Measurements from ENCODE around the gene PPM1L. TPM values are rescaled to one million over a fixed set of nuclear protein-coding genes. Genes with fewer than 3 reads are reported as not detected.

Gene PPM1L
- total RNA-seq, 1 experiment from 2014 or later: 5.0 TPM

DNA sequence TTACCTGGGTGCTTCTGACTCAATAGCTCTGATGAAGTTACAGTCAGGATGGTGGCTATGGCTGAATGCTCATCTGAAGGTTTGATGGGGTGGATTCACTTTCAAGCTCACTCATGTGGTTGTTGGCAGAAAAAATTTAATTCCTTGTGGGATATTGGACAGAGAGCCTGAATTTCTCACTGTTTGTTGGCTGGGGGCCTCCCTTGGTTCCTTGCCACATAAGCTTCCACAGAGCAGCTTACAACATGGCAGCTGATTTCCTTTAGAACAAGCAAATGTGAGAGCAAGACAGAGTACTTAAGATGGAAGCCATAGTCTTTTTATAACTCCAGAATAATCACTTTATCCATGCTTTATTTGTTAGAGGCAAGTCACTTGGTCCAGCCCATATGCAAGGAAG is 150.6 kb downstream of the PPM1L start:
- no peaks in the 10 kb centered on the region for H3K27me3 ChIP-seq (ENCODE audit: insufficient read depth, low read depth)
- ChIA-PET POLR2A (ENCODE audit: unreplicated experiment) (no interaction called here), CTCF (no interaction called here)
- no peak for DNase-seq
- no peak overlapping the region for H2AFZ ChIP-seq
- no peak overlapping the region for H3K4me2 ChIP-seq
- no peaks in the 10 kb centered on the region for H3K79me2 ChIP-seq (ENCODE audit: low read depth)
- H3K9me2 ChIP-seq (ENCODE audit: insufficient read depth): no peaks in the 10 kb centered on the region
- no peak overlapping the region for H3K4me3 ChIP-seq
- intact Hi-C loops (cut with micrococcal nuclease; ENCODE audit: unreplicated experiment): no loop called here
- H3K27ac ChIP-seq: no peak overlapping the region
- H3F3A ChIP-seq (ENCODE audit: insufficient read depth, low read depth): no peaks in the 10 kb centered on the region
- H3K9me3 ChIP-seq (ENCODE audit: insufficient read depth, low read depth): peaks cover 3% of the 10 kb centered on the region; the same call in 1 of the 2 replicates
- no peaks in the 10 kb centered on the region for H3K36me3 ChIP-seq (ENCODE audit: low read depth)
- H3K4me1 ChIP-seq (replicated peaks; ENCODE audit: insufficient read depth): no peaks in the 10 kb centered on the region
- no peaks in the 10 kb centered on the region for H4K20me1 ChIP-seq (ENCODE audit: insufficient read depth)
- TF ChIP-seq EZH2 (IDR thresholded peaks at IDR 0.05; ENCODE audit: low read depth): no peak
- TF ChIP-seq CTCF (conservative IDR thresholded peaks at IDR 0.05): no peak
- no TSS peak for BruUV-seq (replicated peaks)

DNA sequence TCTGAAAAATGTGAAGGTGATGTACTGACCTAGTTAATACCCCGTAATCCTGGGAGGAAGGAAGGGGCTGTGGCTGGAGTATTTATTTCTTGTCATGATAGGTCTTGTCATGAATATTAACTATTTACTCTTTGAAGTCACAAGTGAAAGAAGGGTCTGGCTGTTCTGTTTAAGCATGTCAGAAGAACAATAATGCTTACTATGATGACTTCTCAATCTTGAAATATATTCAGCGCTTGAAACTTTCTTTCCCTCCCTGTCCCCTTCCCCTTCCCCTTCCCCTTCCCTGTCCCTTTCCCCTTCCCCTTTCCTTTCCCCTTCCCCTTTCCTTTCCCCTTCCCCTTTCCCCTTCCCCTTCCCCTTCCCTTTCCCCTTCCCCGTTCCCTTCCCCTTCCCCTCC is 153.9 kb downstream of the PPM1L start:
- DNase-seq: no peak
- Histone ChIP-seq H3K9me2 (ENCODE audit: insufficient read depth) (no peaks in the 10 kb centered on the region), H3K27ac (no peak overlapping the region), H4K20me1 (ENCODE audit: insufficient read depth) (no peaks in the 10 kb centered on the region), H3F3A (ENCODE audit: insufficient read depth, low read depth) (no peaks in the 10 kb centered on the region), H3K4me3 (no peak overlapping the region), H3K4me1 (replicated peaks; ENCODE audit: insufficient read depth) (no peaks in the 10 kb centered on the region), H3K27me3 (ENCODE audit: insufficient read depth, low read depth) (no peaks in the 10 kb centered on the region), H2AFZ (no peak overlapping the region), H3K79me2 (ENCODE audit: low read depth) (no peaks in the 10 kb centered on the region), H3K9me3 (ENCODE audit: insufficient read depth, low read depth) (peaks cover 3% of the 10 kb centered on the region; the same call in 1 of the 2 replicates), H3K4me2 (no peak overlapping the region), H3K36me3 (ENCODE audit: low read depth) (no peaks in the 10 kb centered on the region)
- TF ChIP-seq CTCF (conservative IDR thresholded peaks at IDR 0.05) (no peak), EZH2 (IDR thresholded peaks at IDR 0.05; ENCODE audit: low read depth) (no peak)
- ChIA-PET POLR2A (ENCODE audit: unreplicated experiment) (interaction anchor here (0.7 kb wide), 1 partner anchor 79 kb away, joined by 4 read pairs; no protein-coding TSS in a partner anchor), CTCF (no interaction called here)
- BruUV-seq (replicated peaks): no TSS peak
- intact Hi-C loops (cut with micrococcal nuclease; ENCODE audit: unreplicated experiment): no loop called here

DNA sequence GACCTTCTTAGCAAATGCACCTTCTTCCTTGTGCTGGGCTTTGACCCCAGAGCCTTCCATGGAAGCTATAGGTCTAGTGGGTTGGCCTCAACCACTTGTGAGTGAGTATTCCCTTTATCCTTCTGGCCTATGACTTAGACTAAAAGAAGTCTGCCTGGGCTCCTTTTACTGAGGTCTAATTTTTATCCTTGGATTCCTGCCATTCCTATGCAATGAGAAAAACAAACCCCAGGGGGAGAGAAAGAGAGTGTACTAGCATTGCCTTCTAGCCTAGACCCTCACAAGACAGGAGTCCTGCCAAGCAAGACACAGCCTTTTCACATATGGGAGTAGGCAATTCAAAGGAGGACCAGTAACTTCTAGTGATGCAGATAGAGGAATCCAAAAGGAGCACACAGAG is 155.4 kb downstream of the PPM1L start:
- Histone ChIP-seq H2AFZ (no peak overlapping the region), H3K79me2 (ENCODE audit: low read depth) (no peaks in the 10 kb centered on the region), H3K9me3 (ENCODE audit: insufficient read depth, low read depth) (peaks cover 3% of the 10 kb centered on the region; the same call in 1 of the 2 replicates), H3F3A (ENCODE audit: insufficient read depth, low read depth) (no peaks in the 10 kb centered on the region), H3K36me3 (ENCODE audit: low read depth) (no peaks in the 10 kb centered on the region), H4K20me1 (ENCODE audit: insufficient read depth) (no peaks in the 10 kb centered on the region; the same call in 1 of the 2 replicates), H3K27me3 (ENCODE audit: insufficient read depth, low read depth) (no peaks in the 10 kb centered on the region), H3K9me2 (ENCODE audit: insufficient read depth) (no peaks in the 10 kb centered on the region), H3K4me1 (replicated peaks; ENCODE audit: insufficient read depth) (no peaks in the 10 kb centered on the region), H3K4me3 (no peak overlapping the region), H3K4me2 (no peak overlapping the region), H3K27ac (no peak overlapping the region)
- DNase-seq: no peak
- TF ChIP-seq CTCF (conservative IDR thresholded peaks at IDR 0.05) (no peak), EZH2 (IDR thresholded peaks at IDR 0.05; ENCODE audit: low read depth) (no peak)
- POLR2A ChIA-PET (ENCODE audit: unreplicated experiment): no interaction called here
- BruUV-seq (replicated peaks): no TSS peak
- CTCF ChIA-PET: no interaction called here
- intact Hi-C loops (cut with micrococcal nuclease; ENCODE audit: unreplicated experiment): no loop called here

Measured in PC-9 (cell line).